NCI-H526 treated with DMSO at 0.1 percent for 48 hours (cell line): ENCODE measurements around the gene SULT1A1.
"Not testable (repeated sequence)": the region's sequence is repeated elsewhere in the genome, so short reads cannot be mapped to it uniquely, and the experiment has no call there.

Source experiments
- DNase-seq: peaks from one replicate; lab custom pipeline; 2025; lab: John Stamatoyannopoulos, UW

The SULT1A1 gene

DNA sequence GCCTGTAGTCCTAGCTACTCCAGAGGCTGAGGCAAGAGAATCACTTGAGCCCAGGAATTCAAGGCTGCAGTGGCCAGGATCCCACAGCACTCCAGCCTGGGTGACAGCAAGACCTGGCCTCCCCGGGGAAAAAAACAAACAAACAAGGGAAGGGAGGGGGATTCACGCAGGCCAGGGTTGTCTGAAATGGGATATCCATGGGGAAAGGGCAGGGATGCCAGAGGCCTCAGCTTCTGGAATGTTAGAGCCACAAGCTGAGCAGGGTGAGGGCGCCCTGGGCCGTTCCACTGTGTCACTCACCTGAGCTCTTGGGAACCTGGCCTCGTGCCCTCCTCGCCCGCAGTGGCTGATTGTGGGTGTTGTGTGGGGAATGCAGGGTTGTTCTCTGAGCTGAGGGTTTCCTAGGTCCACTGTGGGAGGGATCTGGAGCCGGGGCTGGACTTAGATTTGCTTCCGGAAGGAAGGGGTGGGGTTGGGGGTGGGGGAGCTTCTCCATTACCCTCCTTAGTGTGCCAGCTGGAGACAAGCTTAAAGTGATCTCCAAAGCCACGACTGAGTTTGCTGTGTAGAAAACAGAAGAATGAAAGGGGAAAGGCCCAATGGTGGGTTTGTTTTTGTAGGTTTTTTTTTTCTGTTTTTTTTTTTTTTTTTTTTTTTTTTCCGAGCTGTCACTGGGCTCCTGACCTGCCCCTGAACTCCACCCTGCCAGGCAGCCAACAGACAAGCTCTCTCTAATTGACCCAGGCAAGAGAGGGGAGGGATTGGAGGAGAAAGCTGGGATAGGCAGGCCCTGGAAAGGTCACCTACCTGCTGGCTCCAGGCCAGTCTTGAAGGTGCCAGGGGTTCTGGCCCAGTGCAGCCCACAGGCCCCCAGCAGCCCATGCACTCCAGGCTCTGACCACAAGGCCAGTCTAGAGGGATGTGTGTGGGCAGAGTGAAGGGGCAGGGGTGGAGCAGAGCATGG lies at the start of gene SULT1A1:
Gene SULT1A1, minus strand, starts transcription at position 414 of the 964 bp plus-strand sequence. CDS start 1,189 bp downstream, outside the sequence.
- DNase-seq, result no peak

DNA sequence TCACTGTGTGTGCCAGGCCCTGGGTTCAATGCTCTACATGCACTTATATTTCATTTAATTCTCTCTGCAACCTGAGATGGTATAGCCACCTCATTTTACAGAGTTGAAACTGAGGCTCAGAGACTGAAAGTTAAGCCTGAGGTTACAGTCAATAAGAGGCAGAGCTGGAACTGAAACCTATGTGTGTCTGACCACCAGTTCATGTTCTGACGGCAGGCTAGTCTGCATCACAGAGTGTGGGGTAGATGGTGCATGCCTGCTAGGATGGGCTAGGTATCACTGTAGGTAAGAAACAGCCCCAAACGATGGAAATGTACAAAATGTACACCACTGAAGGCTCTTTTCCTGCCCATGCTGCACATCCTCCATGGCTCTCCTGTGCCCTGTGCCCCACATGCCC lies 30.1 kb upstream of the SULT1A1 start:
- not testable (repeated sequence) for DNase-seq

DNA sequence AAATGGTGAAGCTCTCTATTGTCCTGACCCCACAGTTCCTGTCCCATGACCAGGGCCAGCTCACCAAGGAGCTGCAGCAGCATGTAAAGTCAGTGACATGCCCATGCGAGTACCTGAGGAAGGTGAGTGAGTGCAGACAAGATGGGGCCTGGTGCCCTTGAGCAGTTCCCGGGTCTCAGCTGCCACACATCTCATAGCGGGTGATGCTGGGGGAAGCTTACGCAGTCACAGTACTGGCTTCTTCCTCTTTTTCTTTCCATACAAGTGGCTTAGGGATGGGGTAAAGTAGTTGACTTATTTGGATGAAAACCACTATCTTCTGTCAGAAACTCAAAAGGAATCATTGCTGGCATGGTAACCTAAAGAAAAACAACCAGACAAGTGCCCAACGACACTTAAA lies 28.5 kb upstream of the SULT1A1 start:
- DNase-seq, result not testable (repeated sequence)

DNA sequence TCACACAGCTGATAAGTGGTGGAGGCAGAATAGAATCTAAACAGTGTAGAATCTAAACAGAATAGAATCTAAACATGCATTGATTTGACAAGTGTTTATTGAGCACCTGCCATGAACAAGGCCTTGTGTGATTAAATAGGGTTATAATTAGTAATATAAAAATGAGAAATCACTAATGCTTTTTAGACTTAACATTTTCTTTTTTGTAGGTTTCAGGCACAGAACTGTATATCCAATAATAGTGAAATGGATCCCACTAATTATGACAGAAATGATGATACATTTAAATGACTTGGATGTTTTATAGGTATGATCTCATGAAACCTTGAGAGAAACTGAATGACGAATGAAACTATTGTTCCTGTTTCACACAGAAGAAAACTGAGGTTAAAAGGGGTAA lies 27.9 kb upstream of the SULT1A1 start, which contains the start of gene NPIPB8:
Gene NPIPB8, plus strand, starts transcription at position 301 of the 400 bp plus-strand sequence. CDS start 296 bp downstream, outside the sequence.
- DNase-seq, result not testable (repeated sequence)

DNA sequence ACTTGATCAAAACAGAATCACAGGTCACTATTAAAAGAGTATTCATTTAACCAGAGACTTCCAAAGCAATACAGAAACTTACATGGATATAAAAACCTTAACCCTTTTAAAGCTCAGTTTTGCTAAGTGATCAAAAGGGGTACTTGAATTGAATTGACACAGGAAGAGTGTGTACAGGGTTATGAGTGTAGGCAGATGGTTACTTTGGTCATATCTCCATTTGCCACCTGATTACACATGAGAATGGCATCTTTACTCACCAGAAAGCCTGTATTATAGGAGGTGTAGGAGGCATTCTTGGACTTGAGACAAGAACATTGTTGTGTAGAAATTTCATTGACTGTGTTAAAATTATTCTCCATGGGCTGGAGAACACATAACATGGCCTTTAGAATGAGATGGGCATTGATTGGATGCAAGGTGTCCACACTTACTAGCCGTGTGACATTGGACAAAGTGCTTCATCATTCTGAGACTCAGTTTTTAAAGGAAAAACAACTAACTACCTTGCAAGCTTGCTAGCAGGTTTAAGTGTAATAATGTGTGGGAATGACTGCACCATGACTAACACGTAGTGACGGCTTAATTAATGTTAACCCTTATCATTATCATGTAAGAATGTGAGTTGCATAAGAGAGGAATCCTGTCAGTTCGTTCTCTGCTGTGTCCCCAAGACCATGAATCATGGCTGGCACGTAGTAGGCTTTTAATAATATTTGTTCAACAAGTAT lies 26.4 kb upstream of the SULT1A1 start:
- not testable (repeated sequence) for DNase-seq

DNA sequence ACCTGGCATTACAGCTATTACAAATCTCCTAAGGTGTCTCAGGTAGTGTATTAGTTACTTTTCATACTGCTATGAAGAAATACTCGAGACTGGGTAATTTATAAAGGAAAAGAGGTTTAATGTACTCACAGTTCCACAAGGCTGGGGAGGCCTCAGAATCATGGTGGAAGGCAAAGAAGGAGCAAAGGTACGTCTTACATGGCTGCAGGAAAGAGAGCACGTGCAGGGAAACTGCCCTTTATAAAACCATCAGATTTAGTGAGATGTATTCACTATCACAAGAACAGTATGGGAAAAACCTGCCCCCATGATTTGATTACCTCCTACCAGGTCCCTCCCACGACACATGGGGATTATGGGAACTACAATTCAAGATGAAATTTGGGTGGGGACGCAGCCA lies 21.1 kb upstream of the SULT1A1 start:
- DNase-seq, result not testable (repeated sequence)

DNA sequence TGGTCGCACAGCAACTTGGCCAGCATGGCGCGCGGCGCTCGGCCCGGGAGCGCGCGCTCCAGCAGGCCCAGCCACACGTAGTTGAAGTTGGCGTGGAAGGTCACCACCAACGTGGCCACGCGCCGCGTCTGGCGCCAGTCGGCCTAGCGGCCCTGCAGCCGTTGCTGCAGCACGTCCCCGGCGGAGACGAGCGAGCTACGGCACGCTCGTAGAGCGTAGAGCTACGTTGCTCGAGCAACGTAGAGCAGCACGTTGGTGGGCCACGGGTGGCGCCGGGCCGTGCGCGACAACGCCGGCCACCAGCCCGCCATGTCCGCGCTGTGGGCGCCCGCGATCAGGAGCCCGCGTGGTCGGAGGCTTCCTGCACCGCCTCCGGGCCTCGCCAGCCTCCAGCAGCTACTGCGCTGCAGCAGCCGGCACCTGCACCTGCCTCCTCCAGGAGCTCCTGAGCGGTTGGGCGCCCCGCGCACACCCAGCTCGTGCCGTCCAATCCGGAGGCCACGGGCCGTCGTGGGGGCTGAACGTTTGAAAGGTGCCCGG lies 13.4 kb upstream of the SULT1A1 start:
- no peak for DNase-seq

DNA sequence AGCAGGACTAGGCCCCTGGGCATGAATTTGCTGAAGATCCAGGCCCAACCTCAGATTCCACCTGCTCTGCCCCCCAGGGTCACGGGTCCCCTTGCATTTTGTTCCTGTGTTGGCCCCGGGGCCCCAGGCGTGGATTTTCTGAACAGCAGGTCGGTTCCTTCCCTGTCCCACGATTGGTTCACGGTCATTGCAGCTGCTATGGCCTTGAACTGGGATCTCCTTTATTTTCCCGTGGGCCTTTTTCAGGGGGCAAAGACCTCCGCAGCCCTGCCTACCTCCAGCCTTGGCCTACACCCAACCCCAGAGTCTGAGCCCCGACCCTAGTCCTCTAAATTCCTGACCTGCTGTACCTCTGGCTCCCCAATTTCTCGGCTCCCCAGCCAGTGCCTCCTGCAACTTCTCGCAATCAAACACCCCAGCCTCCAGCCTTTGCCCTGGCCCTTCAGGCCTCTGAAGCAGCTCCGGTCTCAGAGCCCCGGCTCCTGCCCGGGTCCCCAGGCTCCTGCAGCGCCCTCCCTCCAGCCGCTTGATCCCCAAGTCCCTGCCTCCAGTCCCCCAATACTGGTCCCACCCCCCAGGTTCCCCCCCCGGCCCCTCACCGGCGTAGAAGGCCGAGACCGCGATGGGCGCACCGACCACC lies 12.8 kb upstream of the SULT1A1 start:
- not testable (repeated sequence) for DNase-seq

DNA sequence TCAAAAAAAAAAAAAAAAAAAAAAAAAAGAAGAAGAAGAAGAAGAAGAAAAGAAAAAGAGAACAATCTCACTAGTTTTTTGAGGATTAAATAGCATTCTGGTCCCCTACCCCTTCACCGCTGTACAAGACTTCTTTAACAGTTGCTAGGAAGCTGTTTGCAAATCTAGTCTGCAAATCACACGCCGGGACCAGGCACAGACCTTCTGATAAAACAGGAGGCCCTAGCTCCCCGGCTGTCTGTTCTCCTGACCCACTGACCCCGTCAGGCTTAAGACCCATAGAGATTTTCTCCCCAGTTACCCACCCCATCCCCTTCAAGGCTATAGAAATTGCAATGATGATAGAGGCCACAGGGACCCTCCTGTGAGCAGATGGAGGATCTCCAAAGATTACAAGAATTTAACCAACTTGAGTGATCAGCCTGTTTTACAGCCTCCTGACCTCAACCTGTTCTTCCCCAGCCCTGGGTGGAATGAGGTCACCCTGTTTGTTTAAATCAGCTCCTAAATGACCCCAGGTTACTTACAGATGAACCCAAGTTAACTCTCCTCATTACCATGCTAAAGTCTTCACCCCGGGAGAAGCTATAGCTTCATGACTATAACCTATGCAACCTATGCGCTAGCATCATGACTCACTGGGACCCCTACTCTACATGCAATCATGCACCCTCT lies 11.8 kb upstream of the SULT1A1 start:
- no peak for DNase-seq

DNA sequence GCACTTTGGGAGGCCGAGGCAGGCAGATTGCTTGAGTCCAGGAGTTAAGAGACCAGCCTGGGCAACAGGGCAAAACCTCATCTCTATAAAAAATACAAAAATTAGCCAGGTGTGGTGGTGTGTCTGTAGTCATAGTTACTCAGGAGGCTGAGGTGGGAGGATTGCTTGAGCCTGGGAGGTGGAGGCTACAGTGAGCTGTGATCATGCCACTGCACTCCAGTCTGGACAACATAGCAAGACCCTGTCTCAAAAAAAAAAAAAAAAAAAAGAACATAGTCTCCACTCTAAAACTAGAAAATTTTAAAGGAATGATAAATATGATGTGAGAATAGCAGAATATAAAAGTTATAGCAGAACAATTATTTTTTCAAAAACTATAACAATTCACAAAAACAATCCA lies 10.5 kb upstream of the SULT1A1 start:
- not testable (repeated sequence) for DNase-seq

DNA sequence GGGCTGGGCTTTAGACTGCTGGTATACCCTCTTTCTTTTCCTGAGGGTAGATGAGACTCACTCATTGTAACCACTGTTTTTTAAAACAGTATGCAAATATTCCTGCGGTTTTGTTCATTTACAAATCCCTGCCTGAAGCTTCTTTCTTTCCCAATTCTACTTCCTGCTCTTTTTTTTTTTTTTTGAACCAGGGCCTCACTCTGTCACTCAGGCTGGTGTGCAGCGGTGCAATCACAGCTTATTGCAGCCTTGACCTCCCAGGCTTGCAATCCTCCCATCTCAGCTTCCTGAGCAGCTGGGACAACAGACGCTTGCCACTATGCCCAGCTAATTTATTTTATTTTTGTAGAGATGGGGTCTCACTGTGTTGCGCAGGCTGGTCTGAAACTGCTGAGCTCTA lies 8.0 kb upstream of the SULT1A1 start:
- DNase-seq, result peak; percentile 79

DNA sequence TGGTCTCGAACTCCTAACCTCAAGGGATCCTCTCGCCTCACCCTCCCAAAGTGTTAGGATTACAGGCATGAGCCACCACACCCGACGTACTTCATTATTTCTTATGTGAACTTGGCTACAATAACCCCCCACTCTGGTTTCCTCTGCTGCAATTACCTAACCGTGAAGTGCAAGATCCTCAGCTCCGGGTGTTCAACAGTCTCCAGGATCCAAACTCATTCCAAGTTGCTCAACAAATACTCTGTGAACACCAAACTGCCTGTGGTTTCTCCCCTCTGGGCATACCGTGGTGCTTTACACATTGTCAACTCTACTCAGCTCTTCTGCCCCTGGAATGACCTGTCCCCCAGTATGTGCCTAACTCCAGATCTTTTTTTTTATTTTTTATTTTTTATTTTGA lies 6.8 kb upstream of the SULT1A1 start:
- DNase-seq, result no peak

DNA sequence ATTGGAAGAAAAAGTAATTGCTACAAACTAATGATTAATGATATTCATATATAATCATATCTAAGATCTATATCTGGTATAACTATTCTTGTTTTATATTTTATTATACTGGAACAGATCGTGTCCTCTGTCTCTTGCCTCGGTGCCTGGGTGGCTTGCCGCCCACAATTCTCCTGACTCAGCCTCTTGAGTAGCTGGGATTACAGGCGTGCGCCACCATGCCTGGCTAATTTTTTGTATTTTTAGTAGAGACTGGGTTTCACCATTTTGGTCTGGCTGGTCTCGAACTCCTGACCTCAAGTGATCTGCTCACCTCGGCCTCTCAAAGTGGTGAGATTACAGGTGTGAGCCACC lies 6.4 kb upstream of the SULT1A1 start:
- not testable (repeated sequence) for DNase-seq

DNA sequence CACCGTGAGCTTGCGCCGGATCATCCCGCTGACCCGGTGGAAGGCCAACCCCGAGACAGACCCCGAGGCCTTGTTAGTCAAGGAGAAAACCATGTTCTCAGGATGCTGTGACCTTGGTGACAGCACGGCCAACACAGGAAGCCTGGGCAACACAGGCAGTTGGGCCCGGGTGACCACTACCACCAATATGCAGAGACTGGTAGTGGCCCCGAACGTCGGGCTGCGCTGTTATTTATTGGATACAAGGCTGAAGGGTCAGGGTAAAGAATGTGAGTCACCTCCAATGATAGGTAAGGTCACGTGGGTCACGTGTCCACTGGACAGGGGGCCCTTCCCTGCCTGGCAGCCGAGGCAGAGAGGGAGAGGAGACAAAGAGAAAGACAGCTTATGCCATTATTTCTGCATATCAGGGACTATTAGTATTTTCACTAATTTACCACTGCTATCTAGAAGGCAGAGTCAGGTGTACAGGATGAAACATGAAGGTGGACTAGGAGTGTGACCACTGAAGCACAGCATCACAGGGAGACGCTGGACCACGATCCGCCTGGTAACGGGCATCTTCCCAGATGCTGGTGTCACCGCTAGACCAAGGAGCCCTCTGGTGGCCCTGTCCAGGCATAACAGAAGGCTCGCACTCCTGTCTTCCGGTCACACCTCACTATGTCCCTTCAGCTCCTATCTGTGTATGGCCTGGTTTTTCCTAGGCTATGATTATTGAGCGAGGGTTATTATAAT lies 5.8 kb upstream of the SULT1A1 start:
- not testable (repeated sequence) for DNase-seq

DNA sequence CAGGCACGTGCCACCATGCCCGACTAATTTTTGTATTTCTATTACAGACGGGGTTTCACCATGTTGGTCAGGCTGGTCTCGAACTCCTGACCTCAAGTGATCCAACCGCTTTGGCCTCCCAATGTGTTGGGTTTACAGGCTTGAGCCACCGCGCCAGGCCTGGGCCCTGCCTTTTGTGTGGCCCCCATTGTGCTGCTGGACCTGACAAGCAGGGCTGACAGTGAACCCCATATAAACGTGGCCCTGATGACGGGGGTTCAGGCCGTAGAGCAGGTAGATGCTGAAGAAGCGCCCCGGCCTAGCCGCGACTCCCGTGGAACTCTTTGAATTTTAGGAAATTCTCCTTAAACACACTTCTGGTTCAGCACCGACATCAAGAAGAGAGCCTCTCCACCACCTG lies 4.7 kb upstream of the SULT1A1 start:
- DNase-seq, result not testable (repeated sequence)

DNA sequence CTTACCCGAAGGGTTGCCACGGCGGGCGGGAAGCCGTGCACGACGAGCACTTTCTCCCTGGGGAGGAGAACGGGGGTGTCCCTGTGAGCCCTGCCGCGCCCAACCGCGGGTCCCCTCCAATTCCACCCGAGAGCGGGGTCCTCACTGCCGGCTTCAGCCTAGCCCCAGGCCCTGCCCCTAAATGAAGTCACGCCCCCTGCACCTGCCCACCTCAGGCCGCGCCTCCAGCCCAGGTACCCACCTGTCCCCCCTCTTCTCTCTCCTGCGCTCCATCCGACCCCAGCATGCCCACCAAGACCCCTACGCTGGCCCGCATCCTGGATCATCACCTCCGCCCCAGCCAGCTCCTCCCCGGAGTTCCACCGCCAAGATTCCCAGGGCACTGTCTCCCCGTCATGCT lies 4.1 kb upstream of the SULT1A1 start:
- DNase-seq, result not testable (repeated sequence)

DNA sequence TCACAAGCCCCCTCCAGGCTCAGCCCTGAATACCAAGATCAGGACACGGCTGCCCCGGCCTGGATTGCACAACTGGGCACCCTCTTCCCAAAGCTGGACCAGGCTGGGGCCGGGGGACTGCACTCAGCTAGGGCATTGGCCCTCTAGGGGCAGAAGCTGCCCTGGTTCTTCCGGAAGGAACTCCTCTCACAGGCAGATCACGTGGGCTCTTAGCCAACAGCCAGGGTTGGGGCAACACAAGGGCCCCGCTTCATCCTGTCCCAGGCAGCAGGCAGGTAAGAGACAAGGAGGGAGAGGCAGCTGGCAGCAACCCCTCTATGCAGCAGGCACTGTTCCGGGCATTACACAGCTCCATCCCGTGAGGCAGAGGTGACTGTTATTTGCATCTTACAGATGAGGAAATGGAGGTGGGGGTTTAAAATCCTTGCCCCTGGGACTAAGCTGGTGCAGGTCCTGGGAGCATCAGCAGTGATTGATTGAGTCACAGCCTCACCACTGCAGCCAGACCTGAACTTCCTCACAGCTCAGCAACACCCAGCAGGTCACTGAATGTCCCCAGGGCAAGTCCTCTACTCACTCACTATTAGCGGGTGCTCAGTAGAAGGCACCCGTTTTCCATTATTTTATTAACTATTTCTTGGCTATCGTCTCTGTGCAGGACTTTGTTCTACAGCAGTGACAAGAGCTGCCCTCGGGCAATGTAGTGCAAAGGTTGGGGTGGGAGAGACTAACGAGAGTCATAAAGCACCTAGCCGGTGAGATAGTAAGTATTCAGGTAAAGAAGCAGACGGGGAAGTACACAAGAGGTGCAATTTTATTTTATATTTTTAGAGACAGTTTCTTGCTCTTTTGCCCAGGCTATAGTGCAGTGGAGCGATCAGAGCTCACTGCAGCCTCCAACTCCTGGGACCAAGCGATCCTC lies 2.8 kb upstream of the SULT1A1 start:
- DNase-seq, result not testable (repeated sequence)

DNA sequence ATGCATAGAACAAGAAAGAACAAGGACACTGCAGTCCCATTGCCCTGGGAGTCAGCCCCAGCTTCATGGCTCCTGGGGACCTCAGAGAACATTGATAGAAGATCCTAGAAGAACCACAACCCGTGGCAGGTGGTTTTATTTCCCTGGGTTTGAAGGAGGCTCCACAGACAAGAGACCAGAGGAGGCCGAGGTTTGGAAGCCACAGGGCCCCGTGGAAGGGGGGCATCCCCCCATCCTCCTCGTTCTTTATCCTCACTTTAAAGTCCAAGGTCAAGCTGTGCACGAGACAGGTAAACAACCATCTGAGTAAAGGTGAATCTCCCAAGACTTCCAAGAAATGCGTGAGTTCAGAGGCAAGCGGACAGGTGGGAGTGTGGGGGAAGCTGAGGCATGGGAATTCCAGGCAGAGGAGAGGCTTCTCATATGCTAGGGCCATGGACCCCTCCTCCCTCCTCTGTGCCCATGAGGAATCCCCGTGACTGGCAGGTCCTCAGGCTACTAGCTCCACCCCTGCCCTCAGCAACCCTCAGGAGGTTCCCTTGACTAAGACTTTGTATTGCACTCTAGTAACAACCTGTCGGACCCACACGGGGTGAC lies 849 bp upstream of the SULT1A1 start:
- no peak for DNase-seq
